ENCODE data around the gene AMN.
A peak's percentile ranks its signal among the peaks of the same experiment; 100 is the strongest.

Gene AMN

DNA sequence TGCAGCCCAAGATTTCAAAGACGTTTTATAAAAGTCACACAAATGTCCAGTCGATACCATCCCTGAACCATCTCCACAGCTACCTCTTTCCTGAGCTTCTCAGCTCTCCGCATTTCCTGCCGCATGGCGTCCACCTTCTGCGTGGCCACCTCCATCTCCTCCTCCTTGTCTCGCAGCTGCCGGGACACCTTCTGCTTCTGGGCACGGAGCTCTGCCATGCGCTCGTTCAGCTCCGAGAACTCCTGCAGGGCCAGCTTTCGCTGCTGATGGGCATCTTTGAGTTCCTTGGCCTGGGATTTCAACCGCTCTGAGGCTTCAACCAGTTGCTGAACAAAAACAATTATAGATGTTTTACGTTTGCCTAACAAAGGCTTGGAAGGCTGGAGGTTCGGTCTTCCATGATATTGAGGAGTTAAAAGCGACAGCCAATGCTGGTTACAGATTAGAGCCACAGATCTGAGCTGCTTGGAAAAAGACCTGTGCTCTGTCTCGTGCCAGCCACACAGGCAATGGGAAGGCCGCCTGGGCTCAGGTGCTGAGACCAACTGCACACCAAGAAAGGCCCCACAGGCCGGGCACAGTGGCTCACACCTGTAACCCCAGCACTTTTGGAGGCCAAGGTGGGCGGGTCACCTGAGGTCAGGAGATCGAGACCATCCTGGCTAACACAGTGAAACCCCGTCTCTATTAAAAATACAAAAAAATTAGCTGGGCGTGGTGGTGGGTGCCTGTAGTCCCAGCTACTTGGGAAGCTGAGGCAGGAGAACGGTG lies 49.6 kb downstream of the AMN start:
- Histone ChIP-seq H3K27me3 (replicated peaks in 2 of 5; ENCODE audit: control insufficient read depth in 4 of 5, insufficient read depth in 5 of 5, low read length in 4 of 5) (no peaks in the 10 kb centered on the region), H3K9me3 (ENCODE audit: control extremely low read depth in 1 of 5, control insufficient read depth in 4 of 5, insufficient read depth in 2 of 5, low read depth in 1 of 5, low read length in 4 of 5) (no peaks in the 10 kb centered on the region), H3K4me1 (ENCODE audit: control extremely low read depth in 1 of 4, control insufficient read depth in 4 of 4, insufficient read depth in 4 of 4, low read length in 3 of 4) (peaks cover 0 to 9% (median 1%) of the 10 kb centered on the region in 4 experiments), H3K4me3 (ENCODE audit: control insufficient read depth in 1 of 7, extremely low read depth in 1 of 7, insufficient read depth in 4 of 7, low read depth in 2 of 7, low read length in 6 of 7) (no peak overlapping the region), H3K36me3 (ENCODE audit: control insufficient read depth in 4 of 4, insufficient read depth in 4 of 4, low read length in 3 of 4) (peaks cover 0 to 19% (median 4%) of the 10 kb centered on the region in 4 experiments), H3K27ac (ENCODE audit: insufficient read depth in 1 of 2, low read depth in 1 of 2, low read length in 2 of 2, poor library complexity in 1 of 2, severe bottlenecking in 2 of 2) (no peak overlapping the region)
- POLR2A ChIA-PET: no interaction called here
- CTCF ChIA-PET: no interaction called here
- no peak for DNase-seq
- 96% methylated on average over 20 of the region's 25 CpGs for WGBS (ENCODE audit: insufficient coverage)

DNA sequence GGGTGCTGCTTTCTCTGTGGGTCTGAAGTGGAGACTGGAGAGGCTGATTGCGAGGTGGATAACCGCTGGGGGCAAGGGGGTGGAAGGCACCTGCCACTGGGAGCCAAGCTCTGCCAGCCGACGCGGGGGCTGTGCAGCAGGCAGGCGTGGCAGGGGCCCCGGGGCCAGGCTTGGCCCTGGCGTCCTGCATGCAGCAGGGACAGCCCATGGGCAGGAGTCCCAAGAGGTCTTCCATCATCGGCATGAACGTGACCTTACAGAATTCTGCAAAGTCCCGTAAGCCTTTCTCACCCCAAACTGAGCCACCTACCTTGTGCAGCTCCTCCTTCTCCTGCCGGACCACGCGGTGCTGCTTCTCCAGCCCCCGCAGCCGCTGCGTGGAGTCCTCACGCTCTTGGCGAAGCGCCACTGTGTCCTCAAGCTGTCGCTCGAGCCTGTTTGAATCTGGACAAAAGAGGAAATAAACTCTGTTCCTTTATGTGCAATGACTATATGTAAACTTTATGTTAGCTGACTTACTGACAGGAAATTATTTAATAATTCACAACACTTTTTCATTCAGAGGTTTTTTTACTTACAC lies 51.3 kb downstream of the AMN start:
- POLR2A ChIA-PET: interaction anchor here (0.6 kb wide), 1 partner anchor 781 kb away, joined by 4 read pairs; no protein-coding TSS in a partner anchor
- Histone ChIP-seq H3K27ac (ENCODE audit: insufficient read depth in 1 of 2, low read depth in 1 of 2, low read length in 2 of 2, poor library complexity in 1 of 2, severe bottlenecking in 2 of 2) (no peak overlapping the region), H3K4me3 (ENCODE audit: control insufficient read depth in 1 of 7, extremely low read depth in 1 of 7, insufficient read depth in 4 of 7, low read depth in 2 of 7, low read length in 6 of 7) (no peak overlapping the region), H3K36me3 (ENCODE audit: control insufficient read depth in 4 of 4, insufficient read depth in 4 of 4, low read length in 3 of 4) (peaks cover 0 to 22% (median 7%) of the 10 kb centered on the region in 4 experiments), H3K9me3 (ENCODE audit: control extremely low read depth in 1 of 5, control insufficient read depth in 4 of 5, insufficient read depth in 2 of 5, low read depth in 1 of 5, low read length in 4 of 5) (no peaks in the 10 kb centered on the region), H3K27me3 (replicated peaks in 2 of 5; ENCODE audit: control insufficient read depth in 4 of 5, insufficient read depth in 5 of 5, low read length in 4 of 5) (no peaks in the 10 kb centered on the region), H3K4me1 (ENCODE audit: control extremely low read depth in 1 of 4, control insufficient read depth in 4 of 4, insufficient read depth in 4 of 4, low read length in 3 of 4) (peaks cover 0 to 9% (median 1%) of the 10 kb centered on the region in 4 experiments)
- DNase-seq: peak; percentile 3 to 61 (median 49)
- WGBS (ENCODE audit: insufficient coverage): 97% methylated on average over 9 of the region's 22 CpGs
- CTCF ChIA-PET: interaction anchor here (0.9 to 1.6 kb wide), 2 partner anchors 13 to 122 kb away, joined by 3 read pairs; no protein-coding TSS in a partner anchor

DNA sequence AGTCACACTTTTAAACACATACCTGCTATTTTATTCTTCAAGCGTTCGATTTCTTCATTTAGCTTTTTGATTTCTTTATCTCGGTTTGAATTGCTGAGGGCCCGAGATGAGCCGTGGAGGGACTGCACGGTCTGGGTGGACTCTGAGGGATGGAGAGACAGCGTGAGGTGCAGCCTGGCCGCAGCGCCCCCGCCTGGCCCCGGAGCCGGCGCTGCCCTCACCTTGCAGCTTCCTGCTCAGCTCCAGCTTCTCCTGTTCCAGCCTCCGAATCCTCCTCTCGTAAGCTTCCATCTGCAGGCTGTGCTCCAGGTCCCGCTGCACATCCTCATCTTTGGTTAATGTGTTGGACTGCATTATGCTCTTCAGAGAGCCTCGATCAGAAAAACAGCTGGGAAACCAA lies 53.2 kb downstream of the AMN start:
- ChIA-PET CTCF (interaction anchor here (0.9 to 1.6 kb wide), 2 partner anchors 15 to 178 kb away, joined by 3 read pairs; no protein-coding TSS in a partner anchor), POLR2A (no interaction called here)
- WGBS (ENCODE audit: insufficient coverage): 96% methylated on average over 17 of the region's 17 CpGs
- H3K27ac ChIP-seq (ENCODE audit: insufficient read depth in 1 of 2, low read depth in 1 of 2, low read length in 2 of 2, poor library complexity in 1 of 2, severe bottlenecking in 2 of 2): no peak overlapping the region
- H3K4me1 ChIP-seq (ENCODE audit: control extremely low read depth in 1 of 4, control insufficient read depth in 4 of 4, insufficient read depth in 4 of 4, low read length in 3 of 4): peaks cover 0 to 9% (median 1%) of the 10 kb centered on the region in 4 experiments
- no peak overlapping the region for H3K4me3 ChIP-seq (ENCODE audit: control insufficient read depth in 1 of 7, extremely low read depth in 1 of 7, insufficient read depth in 4 of 7, low read depth in 2 of 7, low read length in 6 of 7)
- DNase-seq: no peak
- H3K9me3 ChIP-seq (ENCODE audit: control extremely low read depth in 1 of 5, control insufficient read depth in 4 of 5, insufficient read depth in 2 of 5, low read depth in 1 of 5, low read length in 4 of 5): no peaks in the 10 kb centered on the region
- peaks cover 0 to 21% (median 8%) of the 10 kb centered on the region in 4 experiments for H3K36me3 ChIP-seq (ENCODE audit: control insufficient read depth in 4 of 4, insufficient read depth in 4 of 4, low read length in 3 of 4)
- H3K27me3 ChIP-seq (replicated peaks in 2 of 5; ENCODE audit: control insufficient read depth in 4 of 5, insufficient read depth in 5 of 5, low read length in 4 of 5): no peaks in the 10 kb centered on the region

DNA sequence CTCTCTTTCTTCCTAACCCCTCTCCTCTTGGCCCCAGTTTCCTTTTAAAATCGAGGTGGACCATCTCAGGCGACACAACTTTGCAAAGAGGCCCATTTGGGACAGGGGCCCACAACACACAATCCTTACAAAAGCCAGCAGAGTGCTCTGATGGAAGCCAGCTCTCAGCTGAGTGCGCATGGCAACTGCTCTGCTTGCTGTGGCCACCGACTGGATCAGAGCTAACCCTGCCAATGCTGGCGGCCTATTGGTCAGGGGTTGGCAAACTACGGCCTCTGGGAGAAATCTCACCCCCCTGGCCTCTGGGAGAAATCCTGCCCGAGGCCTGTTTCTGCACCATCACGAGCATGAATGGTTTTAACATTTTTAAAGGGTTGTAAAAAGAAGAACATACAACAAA lies 55.0 kb downstream of the AMN start:
- H3K9me3 ChIP-seq (ENCODE audit: control extremely low read depth in 1 of 5, control insufficient read depth in 4 of 5, insufficient read depth in 2 of 5, low read depth in 1 of 5, low read length in 4 of 5): no peaks in the 10 kb centered on the region
- 93% methylated on average over 7 of the region's 8 CpGs for WGBS (ENCODE audit: insufficient coverage)
- no peak for DNase-seq
- H3K27ac ChIP-seq (ENCODE audit: insufficient read depth in 1 of 2, low read depth in 1 of 2, low read length in 2 of 2, poor library complexity in 1 of 2, severe bottlenecking in 2 of 2): no peak overlapping the region
- H3K4me1 ChIP-seq (ENCODE audit: control extremely low read depth in 1 of 4, control insufficient read depth in 4 of 4, insufficient read depth in 4 of 4, low read length in 3 of 4): peaks cover 0 to 9% (median 1%) of the 10 kb centered on the region in 4 experiments
- ChIA-PET CTCF (no interaction called here), POLR2A (no interaction called here)
- no peak overlapping the region for H3K4me3 ChIP-seq (ENCODE audit: control insufficient read depth in 1 of 7, extremely low read depth in 1 of 7, insufficient read depth in 4 of 7, low read depth in 2 of 7, low read length in 6 of 7)
- H3K27me3 ChIP-seq (replicated peaks in 2 of 5; ENCODE audit: control insufficient read depth in 4 of 5, insufficient read depth in 5 of 5, low read length in 4 of 5): no peaks in the 10 kb centered on the region
- H3K36me3 ChIP-seq (ENCODE audit: control insufficient read depth in 4 of 4, insufficient read depth in 4 of 4, low read length in 3 of 4): peaks cover 0 to 25% (median 6%) of the 10 kb centered on the region in 4 experiments

DNA sequence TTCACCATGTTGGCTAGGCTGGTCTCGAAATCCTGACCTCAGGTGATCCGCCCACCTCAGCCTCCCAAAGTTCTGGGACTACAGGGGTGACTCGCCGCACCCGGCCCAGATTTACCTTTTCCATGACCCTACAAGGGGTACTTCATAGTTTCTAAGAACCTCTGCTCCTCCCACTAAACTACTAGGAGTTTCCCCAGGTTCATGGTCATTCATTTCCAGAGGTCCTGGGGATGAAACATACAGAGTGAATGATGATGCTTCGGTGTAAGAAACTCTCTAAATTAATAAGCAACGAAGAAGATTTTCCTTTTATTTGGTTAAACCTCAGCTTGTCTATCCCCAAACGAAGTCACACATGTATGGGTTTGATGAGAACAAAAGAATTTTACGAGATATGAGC lies 56.9 kb downstream of the AMN start:
- ChIA-PET POLR2A (interaction anchor here (0.7 kb wide), 1 partner anchor 35 kb away, joined by 3 read pairs; no protein-coding TSS in a partner anchor), CTCF (no interaction called here)
- H3K36me3 ChIP-seq (ENCODE audit: control insufficient read depth in 4 of 4, insufficient read depth in 4 of 4, low read length in 3 of 4): peaks cover 0 to 17% (median 5%) of the 10 kb centered on the region in 4 experiments
- H3K27me3 ChIP-seq (replicated peaks in 2 of 5; ENCODE audit: control insufficient read depth in 4 of 5, insufficient read depth in 5 of 5, low read length in 4 of 5): no peaks in the 10 kb centered on the region
- H3K4me1 ChIP-seq (ENCODE audit: control extremely low read depth in 1 of 4, control insufficient read depth in 4 of 4, insufficient read depth in 4 of 4, low read length in 3 of 4): peaks cover 0 to under 1% (median 0%) of the 10 kb centered on the region in 4 experiments
- no peak overlapping the region for H3K27ac ChIP-seq (ENCODE audit: insufficient read depth in 1 of 2, low read depth in 1 of 2, low read length in 2 of 2, poor library complexity in 1 of 2, severe bottlenecking in 2 of 2)
- no peak for DNase-seq
- 100% methylated on average over 8 of the region's 9 CpGs for WGBS (ENCODE audit: insufficient coverage)
- H3K9me3 ChIP-seq (ENCODE audit: control extremely low read depth in 1 of 5, control insufficient read depth in 4 of 5, insufficient read depth in 2 of 5, low read depth in 1 of 5, low read length in 4 of 5): no peaks in the 10 kb centered on the region
- H3K4me3 ChIP-seq (ENCODE audit: control insufficient read depth in 1 of 7, extremely low read depth in 1 of 7, insufficient read depth in 4 of 7, low read depth in 2 of 7, low read length in 6 of 7): no peak overlapping the region

DNA sequence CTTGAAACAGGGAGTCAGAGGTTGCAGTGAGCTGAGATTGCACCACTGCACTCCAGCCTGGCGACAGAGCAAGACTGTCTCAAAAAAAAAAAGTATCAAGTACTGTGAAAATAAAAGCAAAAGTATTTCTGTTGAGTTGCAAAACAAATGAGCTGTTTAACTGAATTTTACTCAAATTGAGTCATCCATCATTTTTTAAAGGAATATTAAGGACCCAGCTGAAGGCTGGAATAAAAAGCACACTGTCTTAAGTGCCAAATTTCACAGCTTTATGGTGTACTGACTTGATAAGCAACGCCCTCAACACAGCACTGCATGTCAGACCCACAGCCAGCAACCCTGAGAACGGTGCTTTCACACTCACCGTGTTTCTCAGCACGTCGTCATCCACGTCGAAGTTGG lies 57.9 kb downstream of the AMN start:
- CTCF ChIA-PET: interaction anchor here (0.6 to 1.2 kb wide), 3 partner anchors 33 to 779 kb away, joined by 3 to 4 read pairs (median 3); no protein-coding TSS in a partner anchor
- no peak for DNase-seq
- Histone ChIP-seq H3K36me3 (ENCODE audit: control insufficient read depth in 4 of 4, insufficient read depth in 4 of 4, low read length in 3 of 4) (peaks cover 0 to 17% (median 5%) of the 10 kb centered on the region in 4 experiments), H3K9me3 (ENCODE audit: control extremely low read depth in 1 of 5, control insufficient read depth in 4 of 5, insufficient read depth in 2 of 5, low read depth in 1 of 5, low read length in 4 of 5) (no peaks in the 10 kb centered on the region), H3K4me3 (ENCODE audit: control insufficient read depth in 1 of 7, extremely low read depth in 1 of 7, insufficient read depth in 4 of 7, low read depth in 2 of 7, low read length in 6 of 7) (no peak overlapping the region), H3K4me1 (ENCODE audit: control extremely low read depth in 1 of 4, control insufficient read depth in 4 of 4, insufficient read depth in 4 of 4, low read length in 3 of 4) (no peaks in the 10 kb centered on the region), H3K27me3 (replicated peaks in 2 of 5; ENCODE audit: control insufficient read depth in 4 of 5, insufficient read depth in 5 of 5, low read length in 4 of 5) (peaks cover 0 to 2% (median 0%) of the 10 kb centered on the region in 5 experiments), H3K27ac (ENCODE audit: insufficient read depth in 1 of 2, low read depth in 1 of 2, low read length in 2 of 2, poor library complexity in 1 of 2, severe bottlenecking in 2 of 2) (no peak overlapping the region)
- POLR2A ChIA-PET: no interaction called here
- 97% methylated on average over 8 of the region's 8 CpGs for WGBS (ENCODE audit: insufficient coverage)

All from common myeloid progenitor, CD34-positive (primary cell).